Thyroid gland (tissue), 4 donors: Measurements from ENCODE around the gene ALLC.

Source experiments
- CTCF ChIP-seq, 6 experiments: fragments of 200-600 bp in 3 of 6; fragments of 450-650 bp in 3 of 6; sonication (generic) in 3 of 6; IDR thresholded peaks; one replicate each; pipeline ENCODE4 v1.5.1; 2016 to 2019; ENCODE audit warnings: antibody characterized with exemption in 6 of 6, mild to moderate bottlenecking in 2 of 6, inconsistent platforms in 1 of 6, moderate library complexity in 1 of 6
- POLR2A ChIP-seq, 2 donors: fragments of 450-650 bp; IDR thresholded peaks; one replicate each; pipeline ENCODE4 v1.6.1; 2017; ENCODE audit warnings: antibody characterized with exemption in 2 of 2, mild to moderate bottlenecking in 2 of 2, moderate library complexity in 1 of 2

GRCh38 chr2:3613524-3613905, 44.5 kb upstream of the ALLC start:
- TF ChIP-seq CTCF (IDR thresholded peaks at IDR 0.05) (no peak), POLR2A (IDR thresholded peaks at IDR 0.05) (no peak)
